K562 (cell line): ENCODE results near the gene TRAF3IP3.

Source experiments
- BRCA1 ChIP-seq, 2 experiments: fragments of 450-650 bp in 1 of 2; sonication (generic) in 1 of 2; formaldehyde crosslinking in 1 of 2; IDR thresholded peaks; 2 replicates each; pipeline versions ENCODE4 v1.5.0 to v1.6.1; 2017 to 2020; ENCODE audit warnings: mild to moderate bottlenecking in 1 of 2, missing genetic modification reagents in 1 of 2
- CREB3 ChIP-seq: fragments of 450-650 bp; conservative IDR thresholded peaks from 2 replicates; pipeline ENCODE4 v1.6.1; 2016; ENCODE audit warnings: missing genetic modification characterization, low read depth, mild to moderate bottlenecking, missing compliant biosample characterization, moderate library complexity
- CTCF ChIP-seq, 3 experiments: IDR thresholded peaks in 2 of 3; conservative IDR thresholded peaks in 1 of 3; 2 replicates each; pipeline ENCODE4 v1.5.1; 2011 to 2012; ENCODE audit warnings: low read length in 3 of 3, mild to moderate bottlenecking in 3 of 3, control low read depth in 2 of 3, improper control_type of control experiment in 1 of 3, inconsistent platforms in 1 of 3, low read depth in 1 of 3, mixed read lengths in 1 of 3, moderate library complexity in 1 of 3; ENCODE audit not compliant: insufficient read depth in 2 of 3
- E2F1 ChIP-seq: sonication (generic); formaldehyde crosslinking; IDR thresholded peaks from 2 replicates; pipeline ENCODE4 v1.8.1; 2023; ENCODE audit warnings: mild to moderate bottlenecking, missing genetic modification reagents, moderate library complexity
- EP300 ChIP-seq: IDR thresholded peaks from 2 replicates; pipeline ENCODE4 v1.6.1; 2012; ENCODE audit warnings: low read length, improper control_type of control experiment
- GMEB1 ChIP-seq: fragments of 250-450 bp; sonication (Bioruptor Pico); IDR thresholded peaks from 2 replicates; pipeline ENCODE4 v1.4.0; 2020; ENCODE audit warnings: mild to moderate bottlenecking
- ZNF408 ChIP-seq: fragments of 250-450 bp; sonication (Bioruptor Pico); IDR thresholded peaks from 2 replicates; pipeline ENCODE4 v1.4.0; 2020; ENCODE audit warnings: low read depth, mild to moderate bottlenecking, moderate library complexity
- ZNF444 ChIP-seq: fragments of 250-450 bp; sonication (Bioruptor Pico); IDR thresholded peaks from 2 replicates; pipeline ENCODE4 v1.4.0; 2020; ENCODE audit warnings: mild to moderate bottlenecking, moderate library complexity

GRCh38 chr1:209749205-209749604 is 6.6 kb upstream of the TRAF3IP3 start:
- no peak for TF ChIP-seq GMEB1 (CRISPR knock-in tag)
- TF ChIP-seq CREB3, result no peak
- no peak for TF ChIP-seq BRCA1 (IDR thresholded peaks at IDR 0.05)
- TF ChIP-seq BRCA1 (CRISPR knock-in tag; IDR thresholded peaks at IDR 0.05), result no peak
- no peak for TF ChIP-seq ZNF444 (CRISPR knock-in tag)
- no peak for TF ChIP-seq CTCF (IDR thresholded peaks at IDR 0.05 in 2 of 3, conservative IDR thresholded peaks at IDR 0.05 in 1 of 3; ENCODE audit: insufficient read depth in 2 of 3, low read depth in 1 of 3, low read length in 3 of 3)
- TF ChIP-seq EP300, result no peak
- no peak for TF ChIP-seq ZNF408 (CRISPR knock-in tag)
- TF ChIP-seq E2F1, result no peak
